GM18505 (cell line): ENCODE measurements around the gene SPATA6L.

ENCODE experiments used
- ATAC-seq: cut with Tn5 transposase; IDR thresholded peaks from one replicate; pipeline ENCODE4 v1.9.1; 2021; ENCODE audit not compliant: unreplicated experiment
- POLR2A ChIP-seq: IDR thresholded peaks from 4 replicates; pipeline ENCODE4 v1.6.1; 2011; ENCODE audit warnings: borderline replicate concordance; ENCODE audit not compliant: insufficient read depth, insufficient read length; ENCODE audit errors: extremely low read depth

SPATA6L gene

GRCh38 chr9:4581861-4582565, 84.3 kb downstream of the SPATA6L start:
- no peak for TF ChIP-seq POLR2A
- no peak for ATAC-seq

DNA sequence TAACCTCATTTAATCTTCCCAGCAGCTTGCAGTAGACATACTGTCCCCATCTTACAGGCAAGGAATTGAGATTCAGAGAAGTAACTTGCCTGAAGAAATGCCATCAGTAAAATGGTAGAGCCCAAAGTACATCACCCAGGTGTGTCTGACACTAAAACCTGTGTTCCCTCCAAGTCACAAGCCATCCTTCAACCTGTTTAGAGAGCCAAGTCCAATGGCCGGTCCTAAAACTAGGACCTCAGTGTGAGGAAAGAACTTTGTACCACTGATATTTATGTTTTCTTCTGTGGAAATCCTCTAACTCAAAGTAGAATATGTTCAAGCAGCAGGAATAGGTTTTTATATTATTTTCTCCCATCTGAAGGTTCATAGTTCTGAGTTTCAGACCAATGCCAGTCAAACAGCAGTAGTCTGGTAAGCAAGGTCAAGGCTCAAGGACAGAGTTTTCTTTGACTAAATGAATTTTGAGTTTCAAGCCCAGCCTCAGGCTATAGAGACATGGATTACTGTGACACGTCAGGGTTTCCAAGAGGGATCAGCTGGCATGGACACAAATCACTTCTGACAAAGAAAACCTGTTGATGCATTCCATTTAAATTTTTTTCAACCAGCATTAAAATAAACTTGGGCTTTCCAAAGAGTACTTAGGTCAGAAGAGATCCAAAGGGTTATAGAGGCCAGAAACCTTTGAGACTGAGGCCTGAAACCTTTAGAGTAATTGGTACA, 85.1 kb downstream of the SPATA6L start:
- no peak for ATAC-seq
- no peak for TF ChIP-seq POLR2A

- TF ChIP-seq POLR2A: no peak
- no peak for ATAC-seq
Measured at GRCh38 chr9:4579001-4579400, 87.3 kb downstream of the SPATA6L start.

DNA sequence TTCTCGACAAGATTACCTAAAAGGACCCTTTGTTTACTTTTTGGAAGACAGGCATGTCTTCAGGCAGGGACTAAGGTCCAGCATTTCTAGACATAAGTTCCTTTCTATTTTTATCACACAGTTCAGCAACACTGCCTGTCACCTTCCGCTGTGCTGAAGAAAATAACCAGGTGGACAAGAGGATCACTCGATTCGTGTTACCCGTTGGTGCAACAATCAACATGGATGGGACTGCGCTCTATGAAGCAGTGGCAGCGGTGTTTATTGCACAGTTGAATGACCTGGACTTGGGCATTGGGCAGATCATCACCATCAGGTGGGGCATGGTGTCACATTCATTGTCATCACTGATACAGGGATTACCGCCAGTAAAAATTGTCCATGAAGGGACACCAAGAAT, 89.8 kb downstream of the SPATA6L start:
- no peak for ATAC-seq
- TF ChIP-seq POLR2A: no peak

- TF ChIP-seq POLR2A: no peak
- no peak for ATAC-seq
Measured at GRCh38 chr9:4575997-4576396, 90.3 kb downstream of the SPATA6L start.

DNA sequence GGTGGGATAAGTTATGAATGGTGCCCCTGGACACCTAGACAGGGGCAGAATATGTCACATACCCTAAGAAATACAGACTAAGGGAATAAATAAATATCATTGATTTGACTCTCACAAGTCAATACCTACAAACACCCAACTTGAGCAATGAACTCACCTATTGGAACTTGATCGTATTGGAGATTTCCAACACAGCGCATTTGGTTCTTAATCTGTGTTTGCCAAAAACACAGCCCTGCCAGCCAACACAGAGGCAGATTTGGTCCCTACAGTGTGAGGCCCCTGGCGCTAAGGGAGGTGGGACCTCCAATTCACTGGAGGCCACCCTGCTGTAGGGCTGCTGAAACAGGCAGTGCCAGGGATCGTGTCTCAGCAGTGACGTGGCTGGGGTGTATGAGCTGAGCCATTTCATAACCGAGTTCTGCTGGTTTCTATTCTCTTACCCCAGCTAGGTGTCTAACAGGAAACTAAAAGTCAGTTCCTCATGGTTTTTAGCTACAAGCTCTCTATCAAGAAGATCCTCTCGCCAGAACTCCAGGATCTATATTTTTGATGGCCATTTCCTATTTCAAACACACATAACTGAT, 91.5 kb downstream of the SPATA6L start:
- no peak for ATAC-seq

DNA sequence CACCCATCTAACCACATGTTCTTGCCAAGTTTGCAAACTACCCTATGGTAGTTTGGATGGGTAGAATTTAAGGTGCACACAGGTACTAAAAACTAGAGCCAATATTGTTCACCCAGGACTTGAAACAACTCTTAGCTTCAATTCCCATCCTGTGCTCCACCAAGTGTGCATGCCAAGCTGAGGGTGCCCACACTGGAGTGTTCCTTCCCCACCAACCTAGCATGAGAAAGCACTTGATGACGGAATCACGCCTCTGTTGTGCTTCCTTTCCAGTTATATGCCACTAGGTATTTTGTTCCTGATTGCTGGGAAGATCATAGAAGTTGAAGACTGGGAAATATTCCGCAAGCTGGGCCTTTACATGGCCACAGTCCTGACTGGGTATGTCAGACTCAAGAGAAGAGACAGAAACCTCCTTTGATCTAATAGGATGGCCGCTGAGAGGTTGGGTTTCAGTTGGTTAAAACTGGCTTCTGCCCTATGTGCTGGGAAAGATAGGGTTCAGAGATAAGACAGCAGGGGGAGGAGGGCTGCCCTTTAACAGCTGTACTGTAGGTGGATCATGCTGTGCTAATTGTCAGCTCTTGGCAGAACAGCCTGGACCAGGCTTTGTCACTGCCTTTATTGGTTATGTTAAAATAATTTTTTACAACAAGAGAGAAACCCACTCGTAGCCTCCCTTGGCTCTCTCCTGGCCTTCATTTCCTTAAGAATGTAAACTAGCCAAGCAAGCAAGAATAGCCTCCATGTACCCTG, 92.5 kb downstream of the SPATA6L start:
- TF ChIP-seq POLR2A: no peak
- no peak for ATAC-seq

More for the DNA sequence above, 91.5 kb downstream of the SPATA6L start:
- TF ChIP-seq POLR2A: no peak

DNA sequence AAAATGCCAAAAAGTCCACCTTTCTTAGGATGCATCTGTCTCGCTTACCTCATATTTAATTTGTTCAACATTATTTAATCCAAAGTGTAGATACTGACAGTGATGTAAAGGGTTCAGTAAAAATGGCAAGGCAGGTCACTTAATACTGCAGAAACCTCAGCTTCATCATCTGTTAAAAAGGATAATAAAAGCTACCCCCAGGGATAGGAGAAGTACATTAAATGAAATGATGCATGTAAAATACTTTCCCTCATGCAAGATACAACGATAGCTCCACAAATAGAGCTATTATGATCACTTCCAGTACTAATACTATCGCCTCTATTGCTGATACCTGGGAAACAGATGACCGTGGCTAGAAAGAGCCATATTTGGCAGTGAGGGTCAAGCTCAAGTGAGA, 93.1 kb downstream of the SPATA6L start:
- TF ChIP-seq POLR2A: no peak
- no peak for ATAC-seq

DNA sequence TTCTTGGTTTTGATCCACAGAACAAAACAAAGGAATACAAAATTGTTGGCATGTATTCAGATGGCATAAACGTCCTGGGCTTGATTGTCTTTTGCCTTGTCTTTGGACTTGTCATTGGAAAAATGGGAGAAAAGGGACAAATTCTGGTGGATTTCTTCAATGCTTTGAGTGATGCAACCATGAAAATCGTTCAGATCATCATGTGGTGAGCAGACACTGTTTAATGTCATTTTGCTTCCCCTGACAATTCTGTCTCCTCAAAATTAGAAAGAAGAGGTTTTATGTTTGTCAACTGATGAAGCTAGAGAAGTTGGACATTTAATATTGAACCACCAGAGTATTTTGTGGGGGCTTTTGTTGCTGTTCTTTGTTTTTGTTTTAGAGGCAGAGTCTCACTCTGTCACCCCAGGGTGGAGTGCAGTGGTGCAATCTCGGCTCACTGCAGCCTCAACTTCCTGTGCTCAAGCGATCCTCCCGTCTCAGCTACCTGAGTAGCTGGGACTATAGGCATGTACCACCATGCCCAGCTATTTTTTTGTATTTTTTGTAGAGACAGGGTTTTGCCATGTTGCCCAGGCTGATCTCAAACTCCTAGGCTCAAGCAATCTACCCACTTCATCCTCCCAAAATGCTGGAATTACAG, 94.0 kb downstream of the SPATA6L start:
- no peak for TF ChIP-seq POLR2A
- no peak for ATAC-seq

GRCh38 chr9:4569101-4569500, 97.2 kb downstream of the SPATA6L start:
- TF ChIP-seq POLR2A: no peak
- ATAC-seq: no peak

- ATAC-seq: no peak
- no peak for TF ChIP-seq POLR2A
Measured at GRCh38 chr9:4567601-4568000, 98.7 kb downstream of the SPATA6L start.

GRCh38 chr9:4566806-4567205, 99.5 kb downstream of the SPATA6L start:
- TF ChIP-seq POLR2A: no peak
- ATAC-seq: no peak

DNA sequence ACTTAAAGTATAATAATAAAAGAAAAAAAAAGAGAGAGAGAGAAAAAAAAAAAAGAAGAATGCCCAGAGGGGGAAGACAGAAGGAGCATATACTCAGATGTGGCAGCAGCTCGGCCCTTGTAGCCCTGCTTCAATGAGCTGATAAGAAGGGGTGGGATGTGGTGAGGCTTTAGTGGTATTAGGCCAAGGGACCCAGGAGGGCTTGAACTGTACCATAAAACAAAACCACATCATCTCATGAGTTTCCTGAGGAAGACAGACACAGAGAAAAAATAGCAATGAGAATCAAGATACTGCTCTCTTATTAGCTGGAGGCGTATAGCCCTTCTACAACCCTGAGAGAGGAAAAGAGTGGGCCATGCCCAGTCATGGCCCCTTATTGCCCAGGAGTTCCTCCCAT, 103.2 kb downstream of the SPATA6L start:
- TF ChIP-seq POLR2A: no peak
- no peak for ATAC-seq
